ENCODE data around the gene DDX23.

The DDX23 gene

DNA sequence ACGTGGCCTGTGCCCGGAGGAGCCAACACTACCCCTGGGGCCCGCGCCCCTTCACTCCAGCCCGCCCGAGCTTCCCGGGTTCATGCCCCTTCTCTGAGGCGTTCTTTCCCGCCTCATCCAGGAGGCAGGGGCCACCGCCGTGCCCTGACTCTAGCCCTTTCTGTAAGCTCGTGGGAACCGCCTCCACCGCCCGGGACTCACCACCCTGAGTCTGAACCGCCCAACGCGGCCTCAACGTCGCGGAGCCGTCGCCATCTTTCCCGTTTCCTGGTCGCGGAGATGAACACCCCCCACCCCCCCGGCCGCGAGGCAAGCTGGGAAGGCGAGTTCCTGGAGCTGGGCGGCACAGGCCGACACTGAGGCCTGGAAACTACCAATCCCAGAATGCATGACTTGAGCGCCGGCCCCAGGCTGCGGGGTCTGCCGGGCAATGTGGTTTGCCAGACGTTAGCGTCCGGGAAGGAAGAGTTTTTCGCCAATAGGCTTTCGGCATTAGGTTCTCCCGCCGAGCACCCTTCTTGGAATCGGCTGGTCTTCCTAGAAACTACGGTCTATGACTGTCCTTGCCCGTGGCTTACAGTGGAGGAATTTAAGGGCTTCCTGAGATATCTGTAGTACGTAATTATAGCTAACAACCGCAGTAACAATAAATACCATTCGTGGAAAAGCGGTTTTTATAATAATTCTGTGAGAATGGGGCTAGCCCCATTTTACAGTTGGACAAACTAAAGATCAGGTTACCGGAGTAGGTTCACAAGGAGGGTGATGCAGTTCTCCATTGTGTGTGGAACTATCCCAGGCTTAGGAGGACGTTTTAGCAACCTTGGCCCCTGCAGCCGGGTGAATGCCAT, at the start of gene DDX23:
Gene DDX23, minus strand, starts transcription at position 281 of the 851 bp plus-strand sequence. CDS start 6,381 bp downstream, outside the sequence.
- Histone ChIP-seq H3K27me3 (ENCODE audit: control insufficient read depth, insufficient read depth, low read length) (no peaks in the 10 kb centered on the region), H3K4me1 (ENCODE audit: control insufficient read depth, low read depth, low read length) (peaks cover 11% of the 10 kb centered on the region), H3K36me3 (ENCODE audit: control insufficient read depth, low read depth, low read length) (peaks cover under 1% of the 10 kb centered on the region), H3K9me3 (ENCODE audit: control insufficient read depth, low read depth, low read length) (no peaks in the 10 kb centered on the region), H3K4me3 (ENCODE audit: low read length) (peak within 1 kb of the TSS; percentile 95), H3K9ac (ENCODE audit: low read length) (peak within 1 kb of the TSS; percentile 96), H3K27ac (ENCODE audit: low read length) (peak within 1 kb of the TSS; percentile 77)

DNA sequence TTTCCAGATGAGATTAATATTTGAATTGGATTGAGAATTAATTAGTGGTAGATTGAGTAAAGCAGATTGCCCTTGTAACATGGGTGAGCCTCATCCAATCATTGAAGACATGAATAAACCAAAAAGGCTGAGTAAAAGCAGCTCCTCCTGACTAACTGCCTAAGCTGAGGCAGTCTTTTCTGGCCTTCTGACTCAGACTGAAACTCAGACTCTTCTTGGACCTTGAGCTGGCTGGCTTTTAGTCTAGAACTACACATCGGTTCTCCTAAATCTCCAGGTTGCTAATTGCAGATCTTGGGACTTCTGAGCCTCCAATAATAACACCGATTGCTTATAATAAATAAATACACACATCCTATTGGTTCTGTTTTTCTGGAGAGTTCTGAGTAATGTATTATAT, 49.3 kb upstream of the DDX23 start:
- Histone ChIP-seq H3K4me1 (ENCODE audit: control insufficient read depth, low read depth, low read length) (no peaks in the 10 kb centered on the region), H3K27ac (ENCODE audit: low read length) (no peak overlapping the region), H3K4me3 (ENCODE audit: low read length) (no peak overlapping the region), H3K27me3 (ENCODE audit: control insufficient read depth, insufficient read depth, low read length) (no peaks in the 10 kb centered on the region), H3K9me3 (ENCODE audit: control insufficient read depth, low read depth, low read length) (no peaks in the 10 kb centered on the region), H3K36me3 (ENCODE audit: control insufficient read depth, low read depth, low read length) (no peaks in the 10 kb centered on the region), H3K9ac (ENCODE audit: low read length) (no peak overlapping the region)

DNA sequence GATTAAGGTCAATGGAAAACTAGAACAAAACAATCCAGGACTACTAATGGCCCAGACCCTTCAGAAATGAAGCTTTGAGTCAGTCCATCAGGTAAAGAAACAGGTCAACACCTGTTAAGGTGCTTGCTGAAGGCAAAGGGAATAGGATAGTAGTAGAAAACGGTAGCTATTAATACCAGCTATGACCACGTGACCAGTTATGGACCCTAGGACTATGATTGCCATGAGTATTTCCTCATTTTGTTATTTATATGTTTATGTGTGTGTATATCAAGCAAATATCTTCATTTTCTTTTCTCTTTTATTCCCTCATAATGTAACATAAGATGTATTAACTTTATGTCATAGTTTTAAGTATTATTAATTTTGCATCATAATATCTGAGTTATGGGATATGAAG, 47.7 kb upstream of the DDX23 start:
- H3K9me3 ChIP-seq (ENCODE audit: control insufficient read depth, low read depth, low read length): no peaks in the 10 kb centered on the region
- no peaks in the 10 kb centered on the region for H3K27me3 ChIP-seq (ENCODE audit: control insufficient read depth, insufficient read depth, low read length)
- no peaks in the 10 kb centered on the region for H3K4me1 ChIP-seq (ENCODE audit: control insufficient read depth, low read depth, low read length)
- H3K27ac ChIP-seq (ENCODE audit: low read length): no peak overlapping the region
- H3K36me3 ChIP-seq (ENCODE audit: control insufficient read depth, low read depth, low read length): no peaks in the 10 kb centered on the region
- no peak overlapping the region for H3K4me3 ChIP-seq (ENCODE audit: low read length)
- no peak overlapping the region for H3K9ac ChIP-seq (ENCODE audit: low read length)

DNA sequence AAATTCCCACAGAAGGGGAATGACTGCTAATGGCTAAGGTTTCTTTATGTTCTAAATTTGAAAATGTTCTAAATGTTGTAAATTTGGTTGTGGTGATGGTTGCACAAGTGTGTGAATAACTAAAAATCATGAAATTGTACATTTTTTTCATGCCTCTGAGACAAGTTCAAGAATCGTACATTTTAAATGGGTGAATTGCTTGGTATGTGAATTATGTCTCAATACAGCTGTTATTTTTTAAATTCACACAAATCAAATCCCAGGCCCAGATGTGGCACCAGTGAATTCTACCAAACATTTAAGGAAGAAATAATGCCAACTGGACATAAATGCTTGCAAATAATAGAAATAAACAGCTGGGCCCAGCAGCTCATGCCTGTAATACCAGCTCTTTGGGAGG, 42.3 kb upstream of the DDX23 start:
- Histone ChIP-seq H3K4me3 (ENCODE audit: low read length) (no peak overlapping the region), H3K27ac (ENCODE audit: low read length) (no peak overlapping the region), H3K9me3 (ENCODE audit: control insufficient read depth, low read depth, low read length) (no peaks in the 10 kb centered on the region), H3K36me3 (ENCODE audit: control insufficient read depth, low read depth, low read length) (no peaks in the 10 kb centered on the region), H3K4me1 (ENCODE audit: control insufficient read depth, low read depth, low read length) (peaks cover 2% of the 10 kb centered on the region), H3K27me3 (ENCODE audit: control insufficient read depth, insufficient read depth, low read length) (peaks cover 10% of the 10 kb centered on the region), H3K9ac (ENCODE audit: low read length) (no peak overlapping the region)

DNA sequence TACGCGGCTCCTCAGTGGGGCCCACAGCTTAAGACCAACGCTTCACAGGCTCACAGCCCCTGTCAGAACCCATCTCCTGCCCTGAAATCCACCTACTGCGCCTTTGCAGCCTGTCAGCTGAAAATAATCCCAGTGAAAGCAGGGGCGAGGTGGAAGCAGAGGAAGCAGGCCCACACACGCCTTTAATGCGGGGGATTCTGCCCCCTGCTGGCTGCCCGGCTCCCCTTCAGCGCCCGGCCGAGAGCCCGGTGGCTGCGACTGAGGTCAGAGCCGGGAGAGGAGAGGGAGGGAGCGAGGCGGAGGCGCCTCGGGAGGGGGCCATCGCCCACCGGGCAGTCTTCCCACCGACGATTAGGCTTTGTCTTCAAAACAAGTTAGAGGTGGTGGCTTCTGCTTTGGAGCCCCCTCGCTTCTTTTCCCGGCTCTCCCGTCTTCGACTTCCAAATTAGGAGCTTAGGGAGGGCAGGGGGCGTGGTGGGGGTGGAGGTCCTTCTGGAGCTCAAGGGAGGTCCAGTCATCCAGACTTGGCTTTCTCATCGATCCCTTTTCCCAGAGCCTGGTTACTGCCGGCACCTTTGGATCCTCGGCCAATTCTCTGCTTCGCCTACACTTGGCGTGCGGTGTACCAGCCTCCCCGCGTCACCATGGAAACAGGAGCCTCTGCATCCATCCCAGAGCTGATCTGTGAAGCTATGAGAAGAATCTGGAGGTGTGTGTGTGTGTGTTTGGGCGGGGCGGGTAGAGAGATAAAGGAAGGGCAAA, 38.9 kb upstream of the DDX23 start:
- Histone ChIP-seq H3K9ac (ENCODE audit: low read length) (no peak overlapping the region), H3K36me3 (ENCODE audit: control insufficient read depth, low read depth, low read length) (no peaks in the 10 kb centered on the region), H3K4me3 (ENCODE audit: low read length) (peak overlapping the region; percentile 58)

DNA sequence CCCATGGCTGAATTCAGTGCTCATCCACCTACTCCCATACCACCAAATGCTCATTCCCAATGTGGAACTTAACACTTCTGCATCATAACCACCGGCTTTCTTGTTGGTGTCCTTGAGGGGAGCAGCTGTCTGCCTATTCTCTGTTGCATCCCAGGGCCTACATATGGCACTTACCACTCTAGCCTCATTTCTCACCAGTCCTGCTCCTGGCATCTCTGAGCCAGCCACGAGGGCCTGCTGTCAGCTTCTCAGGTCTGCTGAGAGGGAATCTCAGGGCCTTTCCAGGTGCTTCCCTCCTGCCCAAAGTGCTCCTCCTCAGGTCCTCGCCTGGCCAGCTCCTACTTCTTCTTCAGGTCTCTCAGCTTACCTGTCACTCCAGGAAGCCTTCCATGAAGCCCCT, 37.7 kb upstream of the DDX23 start:
- Histone ChIP-seq H3K4me1 (ENCODE audit: control insufficient read depth, low read depth, low read length) (peaks cover 2% of the 10 kb centered on the region), H3K9me3 (ENCODE audit: control insufficient read depth, low read depth, low read length) (no peaks in the 10 kb centered on the region), H3K36me3 (ENCODE audit: control insufficient read depth, low read depth, low read length) (no peaks in the 10 kb centered on the region), H3K4me3 (ENCODE audit: low read length) (no peak overlapping the region), H3K9ac (ENCODE audit: low read length) (no peak overlapping the region), H3K27me3 (ENCODE audit: control insufficient read depth, insufficient read depth, low read length) (peaks cover 10% of the 10 kb centered on the region), H3K27ac (ENCODE audit: low read length) (no peak overlapping the region)

More for the DNA sequence above, 38.9 kb upstream of the DDX23 start:
- H3K9me3 ChIP-seq (ENCODE audit: control insufficient read depth, low read depth, low read length): no peaks in the 10 kb centered on the region
- H3K27ac ChIP-seq (ENCODE audit: low read length): no peak overlapping the region
- peaks cover 2% of the 10 kb centered on the region for H3K4me1 ChIP-seq (ENCODE audit: control insufficient read depth, low read depth, low read length)
- peaks cover 10% of the 10 kb centered on the region for H3K27me3 ChIP-seq (ENCODE audit: control insufficient read depth, insufficient read depth, low read length)

DNA sequence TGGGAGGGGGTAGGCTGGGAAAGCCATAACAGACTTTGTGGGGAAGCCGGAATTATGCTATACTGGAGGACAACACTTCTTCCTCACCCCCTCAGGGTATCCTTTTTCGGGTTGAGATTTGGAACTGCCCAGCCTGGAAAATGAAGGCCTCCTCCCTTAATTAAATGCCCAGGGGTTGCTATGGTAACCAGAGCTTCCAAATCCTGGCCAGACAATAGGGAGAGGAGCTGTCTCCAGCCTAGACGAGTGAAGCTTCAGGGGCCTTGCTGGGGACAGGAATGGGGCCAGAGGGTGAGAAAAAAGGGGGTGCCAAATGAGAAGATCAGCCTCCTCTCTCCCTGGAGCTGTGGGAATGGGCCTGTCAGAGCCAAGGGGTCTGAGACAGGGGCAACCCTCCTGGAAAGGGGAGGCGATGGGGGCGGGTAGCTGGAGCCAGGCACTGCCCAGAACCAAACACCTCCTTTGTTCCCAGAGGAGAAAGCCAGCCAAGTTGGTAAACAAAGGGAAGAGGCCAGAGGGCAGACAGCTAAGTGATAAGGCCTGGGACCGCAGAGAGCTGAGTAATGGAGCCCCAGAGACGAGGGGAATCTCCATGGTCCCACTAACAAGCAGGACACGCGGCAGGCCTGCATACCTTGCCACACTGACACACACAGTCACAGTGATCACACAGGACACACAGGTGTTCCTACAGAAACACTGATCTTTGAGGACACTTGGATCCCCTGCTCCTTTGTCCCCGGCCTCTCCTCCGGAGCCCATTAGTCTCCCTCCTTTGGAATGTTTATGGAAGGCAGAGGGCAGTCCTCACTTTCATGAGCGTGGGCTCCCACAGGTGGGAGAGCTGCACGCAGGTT, 31.6 kb upstream of the DDX23 start:
- H3K9ac ChIP-seq (ENCODE audit: low read length): peak overlapping the region; percentile 62
- H3K9me3 ChIP-seq (ENCODE audit: control insufficient read depth, low read depth, low read length): no peaks in the 10 kb centered on the region
- H3K36me3 ChIP-seq (ENCODE audit: control insufficient read depth, low read depth, low read length): no peaks in the 10 kb centered on the region
- H3K4me3 ChIP-seq (ENCODE audit: low read length): peak overlapping the region; percentile 28
- H3K4me1 ChIP-seq (ENCODE audit: control insufficient read depth, low read depth, low read length): peaks cover 28% of the 10 kb centered on the region
- H3K27me3 ChIP-seq (ENCODE audit: control insufficient read depth, insufficient read depth, low read length): no peaks in the 10 kb centered on the region
- peak overlapping the region; percentile 38 for H3K27ac ChIP-seq (ENCODE audit: low read length)

DNA sequence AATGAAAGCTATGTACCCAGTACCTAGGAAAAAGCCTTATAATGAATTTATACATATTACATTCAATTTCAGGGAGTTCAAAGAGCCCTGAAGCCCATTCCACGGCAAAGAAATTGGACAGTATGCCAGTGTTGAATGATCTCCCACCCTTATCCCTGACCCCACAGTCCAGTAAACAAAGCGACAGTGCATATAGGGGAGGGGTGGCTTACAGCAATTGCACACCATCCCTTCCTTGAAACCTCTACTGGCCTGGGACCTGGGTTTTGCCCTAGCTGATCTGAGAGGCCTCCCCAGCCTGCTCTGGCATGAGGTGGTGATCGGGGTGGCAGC, 31.0 kb upstream of the DDX23 start:
- H3K4me3 ChIP-seq (ENCODE audit: low read length): peak overlapping the region; percentile 28
- H3K36me3 ChIP-seq (ENCODE audit: control insufficient read depth, low read depth, low read length): no peaks in the 10 kb centered on the region
- H3K4me1 ChIP-seq (ENCODE audit: control insufficient read depth, low read depth, low read length): peaks cover 28% of the 10 kb centered on the region
- H3K27me3 ChIP-seq (ENCODE audit: control insufficient read depth, insufficient read depth, low read length): no peaks in the 10 kb centered on the region
- no peaks in the 10 kb centered on the region for H3K9me3 ChIP-seq (ENCODE audit: control insufficient read depth, low read depth, low read length)
- peak overlapping the region; percentile 62 for H3K9ac ChIP-seq (ENCODE audit: low read length)
- H3K27ac ChIP-seq (ENCODE audit: low read length): peak overlapping the region; percentile 38

DNA sequence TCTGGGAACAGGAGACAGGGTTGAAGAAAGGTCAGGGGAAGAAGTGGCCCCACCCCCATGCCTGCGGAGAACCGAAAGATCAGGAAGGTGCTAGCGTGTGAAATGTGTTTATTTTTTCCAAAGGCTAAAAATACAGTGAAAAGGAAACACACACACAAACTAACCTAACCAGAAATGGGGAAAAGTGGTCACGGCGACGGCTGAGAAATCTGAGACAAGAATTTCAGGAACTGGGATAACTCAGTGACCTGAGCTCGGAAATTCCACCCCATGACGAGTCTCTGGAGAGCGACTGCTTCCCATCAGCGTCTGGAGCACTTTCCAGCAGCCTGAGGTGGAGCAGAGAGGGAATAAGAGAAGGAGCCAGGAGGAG, 30.3 kb upstream of the DDX23 start:
- Histone ChIP-seq H3K4me1 (ENCODE audit: control insufficient read depth, low read depth, low read length) (peaks cover 28% of the 10 kb centered on the region), H3K27me3 (ENCODE audit: control insufficient read depth, insufficient read depth, low read length) (no peaks in the 10 kb centered on the region), H3K36me3 (ENCODE audit: control insufficient read depth, low read depth, low read length) (no peaks in the 10 kb centered on the region), H3K4me3 (ENCODE audit: low read length) (peak overlapping the region; percentile 42), H3K9me3 (ENCODE audit: control insufficient read depth, low read depth, low read length) (no peaks in the 10 kb centered on the region), H3K9ac (ENCODE audit: low read length) (peak overlapping the region; percentile 43), H3K27ac (ENCODE audit: low read length) (no peak overlapping the region)

DNA sequence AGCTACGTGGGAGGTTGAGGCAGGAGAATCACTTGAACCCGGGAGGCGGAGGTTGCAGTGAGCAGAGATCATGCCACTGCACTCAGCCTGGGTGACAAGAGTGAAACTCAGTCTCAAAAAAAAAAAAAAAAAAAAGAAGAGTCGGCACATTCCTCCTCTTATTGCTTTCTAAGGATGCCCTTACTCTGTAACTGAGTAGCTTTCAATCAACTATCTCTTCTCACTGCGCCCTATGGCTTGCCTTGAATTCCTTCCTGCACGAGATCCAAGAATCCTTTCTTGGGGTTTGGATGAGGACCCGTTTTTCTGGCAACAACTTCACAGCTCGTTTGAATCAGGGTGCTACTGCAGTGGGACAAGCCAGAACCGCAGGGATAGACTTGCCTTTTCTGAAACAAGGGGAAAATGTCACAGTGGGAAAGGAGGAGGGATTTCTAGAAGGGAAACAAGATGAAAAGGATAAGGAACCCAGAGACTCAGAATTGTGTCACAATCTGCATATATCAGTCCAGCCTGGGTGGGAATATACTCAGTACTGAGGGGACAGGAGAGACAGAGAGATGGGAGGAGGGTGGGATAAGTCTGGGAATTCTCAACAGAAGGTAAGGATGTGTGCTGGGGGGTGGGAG, 29.8 kb upstream of the DDX23 start:
- no peaks in the 10 kb centered on the region for H3K27me3 ChIP-seq (ENCODE audit: control insufficient read depth, insufficient read depth, low read length)
- H3K27ac ChIP-seq (ENCODE audit: low read length): no peak overlapping the region
- no peaks in the 10 kb centered on the region for H3K36me3 ChIP-seq (ENCODE audit: control insufficient read depth, low read depth, low read length)
- H3K9me3 ChIP-seq (ENCODE audit: control insufficient read depth, low read depth, low read length): no peaks in the 10 kb centered on the region
- H3K9ac ChIP-seq (ENCODE audit: low read length): peak overlapping the region; percentile 43
- peaks cover 28% of the 10 kb centered on the region for H3K4me1 ChIP-seq (ENCODE audit: control insufficient read depth, low read depth, low read length)
- peak overlapping the region; percentile 42 for H3K4me3 ChIP-seq (ENCODE audit: low read length)

DNA sequence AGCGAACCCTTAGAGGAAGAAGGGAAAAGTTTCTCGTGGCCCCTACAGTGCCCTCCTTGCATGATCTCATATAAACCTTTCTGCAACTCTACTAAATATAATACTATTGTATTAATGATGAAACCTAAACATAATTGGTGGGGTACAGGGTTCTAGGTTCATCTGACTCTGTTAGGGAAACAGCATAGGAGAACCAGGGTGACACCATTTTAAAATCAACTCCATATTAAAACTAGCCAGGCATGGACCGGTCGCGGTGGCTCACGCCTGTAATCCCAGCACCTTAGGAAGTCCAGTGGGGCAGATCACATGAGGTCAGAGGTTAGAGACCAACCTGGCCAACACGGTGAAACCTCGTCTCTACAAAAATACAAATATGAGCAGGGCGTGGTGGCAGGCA, 28.7 kb upstream of the DDX23 start:
- H3K27me3 ChIP-seq (ENCODE audit: control insufficient read depth, insufficient read depth, low read length): no peaks in the 10 kb centered on the region
- no peak overlapping the region for H3K9ac ChIP-seq (ENCODE audit: low read length)
- peaks cover 28% of the 10 kb centered on the region for H3K4me1 ChIP-seq (ENCODE audit: control insufficient read depth, low read depth, low read length)
- no peaks in the 10 kb centered on the region for H3K36me3 ChIP-seq (ENCODE audit: control insufficient read depth, low read depth, low read length)
- no peaks in the 10 kb centered on the region for H3K9me3 ChIP-seq (ENCODE audit: control insufficient read depth, low read depth, low read length)
- no peak overlapping the region for H3K4me3 ChIP-seq (ENCODE audit: low read length)
- H3K27ac ChIP-seq (ENCODE audit: low read length): no peak overlapping the region
